GM12872 (cell line): ENCODE data around the gene CD6.

Experiments
- CTCF ChIP-seq: IDR thresholded peaks from 3 replicates; pipeline ENCODE4 v1.5.1; 2011; ENCODE audit warnings: low read depth, mild to moderate bottlenecking, low read length, moderate library complexity; ENCODE audit not compliant: insufficient read depth

CD6 gene

GRCh38 chr11:61055776-61056175, 84.3 kb downstream of the CD6 start:
- TF ChIP-seq CTCF: no peak

GRCh38 chr11:61056571-61056970, 85.1 kb downstream of the CD6 start:
- no peak; the same call in 2 of the 3 replicates for TF ChIP-seq CTCF

- TF ChIP-seq CTCF: no peak
Observed at GRCh38 chr11:61056981-61057380, 85.5 kb downstream of the CD6 start.

GRCh38 chr11:61057615-61058014, 86.1 kb downstream of the CD6 start:
- no peak for TF ChIP-seq CTCF

- TF ChIP-seq CTCF: no peak
Observed at GRCh38 chr11:61058583-61059259, 87.2 kb downstream of the CD6 start.

GRCh38 chr11:61059260-61059752, 87.8 kb downstream of the CD6 start:
- TF ChIP-seq CTCF: no peak

- no peak for TF ChIP-seq CTCF
Observed at GRCh38 chr11:61061081-61061826, 89.8 kb downstream of the CD6 start.
